MM.1S (cell line): ENCODE data around the gene TMEM51.

Experiments used
- DNase-seq: peaks from one replicate; pipeline ENCODE4 v3.0.0-alpha.2; 2015
- H2AFZ ChIP-seq: fragments of 300-600 bp; sonication (generic); 2 replicates; pipeline ENCODE4 v1.6.0; 2016; ENCODE audit warnings: antibody characterized with exemption, low read length
- H3F3A ChIP-seq: fragments of 300-600 bp; sonication (generic); 2 replicates; pipeline ENCODE4 v1.6.1; 2016; ENCODE audit warnings: mild to moderate bottlenecking, antibody characterized with exemption, low read length, moderate library complexity, mixed read lengths; ENCODE audit not compliant: insufficient read depth
- H3K27ac ChIP-seq: fragments of 300-600 bp; sonication (generic); 2 replicates; pipeline ENCODE4 v1.5.1; 2016; ENCODE audit warnings: mild to moderate bottlenecking, low read length
- H3K27me3 ChIP-seq: fragments of 300-600 bp; sonication (generic); replicated peaks from 2 replicates; pipeline ENCODE4 v1.6.0; 2016; ENCODE audit warnings: low read length; ENCODE audit not compliant: insufficient read depth
- H3K36me3 ChIP-seq: fragments of 300-600 bp; sonication (generic); replicated peaks from 2 replicates; pipeline ENCODE4 v1.6.1; 2016; ENCODE audit warnings: mild to moderate bottlenecking, low read length, mixed read lengths; ENCODE audit not compliant: insufficient read depth
- H3K4me1 ChIP-seq: fragments of 300-600 bp; sonication (generic); 2 replicates; pipeline ENCODE4 v1.6.1; 2016; ENCODE audit warnings: low read length, mixed read lengths
- H3K4me2 ChIP-seq: fragments of 300-600 bp; sonication (generic); 2 replicates; pipeline ENCODE4 v1.6.0; 2016; ENCODE audit warnings: low read depth, low read length
- H3K4me3 ChIP-seq: fragments of 300-600 bp; sonication (generic); 2 replicates; pipeline ENCODE4 v1.5.1; 2016; ENCODE audit warnings: low read length, mixed read lengths
- H3K79me2 ChIP-seq: fragments of 300-600 bp; sonication (generic); 2 replicates; pipeline ENCODE4 v1.6.1; 2016; ENCODE audit warnings: mixed run types, low read length, mixed read lengths
- H3K9ac ChIP-seq: fragments of 300-600 bp; sonication (generic); 2 replicates; pipeline ENCODE4 v1.6.1; 2016; ENCODE audit warnings: low read length, mixed read lengths
- H3K9me2 ChIP-seq: fragments of 300-600 bp; sonication (generic); replicated peaks from 2 replicates; pipeline ENCODE4 v1.6.1; 2016; ENCODE audit warnings: mild to moderate bottlenecking, low read length, mixed read lengths; ENCODE audit not compliant: insufficient read depth
- H3K9me3 ChIP-seq: fragments of 300-600 bp; sonication (generic); replicated peaks from 2 replicates; pipeline ENCODE4 v1.6.1; 2016; ENCODE audit warnings: mild to moderate bottlenecking, low read length, mixed read lengths; ENCODE audit not compliant: insufficient read depth
- H4K20me1 ChIP-seq: fragments of 300-600 bp; sonication (generic); 2 replicates; pipeline ENCODE4 v1.6.1; 2016; ENCODE audit warnings: mild to moderate bottlenecking, low read length, moderate library complexity, mixed read lengths; ENCODE audit not compliant: insufficient read depth
- EZH2 ChIP-seq: fragments of 300-600 bp; sonication (generic); optimal IDR thresholded peaks from 2 replicates; pipeline ENCODE3; 2017; ENCODE audit warnings: low read depth, mild to moderate bottlenecking, antibody characterized with exemption, low read length, mixed read lengths
- EZH2phosphoT487 ChIP-seq: fragments of 300-600 bp; sonication (generic); IDR thresholded peaks from 2 replicates; pipeline ENCODE4 v1.6.1; 2018; ENCODE audit warnings: antibody characterized with exemption, low read length
- TF ChIP-seq, protein P1 (sequence below): fragments of 300-600 bp; sonication (generic); IDR thresholded peaks from 2 replicates; pipeline ENCODE4 v1.5.1; 2016; ENCODE audit warnings: antibody characterized with exemption, low read length, mixed read lengths

The TMEM51 gene

DNA sequence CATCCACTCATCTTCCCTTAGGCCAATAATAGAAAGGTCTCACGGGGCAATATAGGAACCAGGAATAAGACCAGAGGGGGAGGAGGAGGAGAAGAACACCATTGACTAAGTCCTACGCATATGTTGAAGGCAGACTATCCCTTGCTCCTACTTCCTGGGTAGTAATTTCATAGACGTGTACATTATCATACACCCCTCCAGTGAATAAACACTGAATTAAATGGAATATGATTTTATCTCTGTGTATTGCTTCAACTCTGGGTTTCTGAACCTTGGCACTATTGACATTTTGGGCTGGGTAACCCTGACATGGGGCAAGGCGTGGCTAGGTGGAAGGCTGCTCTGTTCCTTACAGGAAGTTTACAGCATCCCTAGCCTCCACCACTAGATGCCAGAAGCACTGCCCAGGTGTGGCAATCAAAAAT is 76.2 kb downstream of the TMEM51 start:
- Histone ChIP-seq H3K9me2 (no peaks in the 10 kb centered on the region), H3F3A (peaks cover 8% of the 10 kb centered on the region), H3K4me2 (no peak overlapping the region), H3K4me1 (peaks cover 12% of the 10 kb centered on the region), H3K27ac (no peak overlapping the region), H3K9me3 (no peaks in the 10 kb centered on the region), H3K4me3 (no peak overlapping the region), H3K36me3 (no peaks in the 10 kb centered on the region), H3K9ac (no peak overlapping the region), H3K79me2 (no peaks in the 10 kb centered on the region), H3K27me3 (no peaks in the 10 kb centered on the region), H2AFZ (no peak overlapping the region), H4K20me1 (no peaks in the 10 kb centered on the region)
- no peak for DNase-seq
- TF ChIP-seq, protein P1, sequence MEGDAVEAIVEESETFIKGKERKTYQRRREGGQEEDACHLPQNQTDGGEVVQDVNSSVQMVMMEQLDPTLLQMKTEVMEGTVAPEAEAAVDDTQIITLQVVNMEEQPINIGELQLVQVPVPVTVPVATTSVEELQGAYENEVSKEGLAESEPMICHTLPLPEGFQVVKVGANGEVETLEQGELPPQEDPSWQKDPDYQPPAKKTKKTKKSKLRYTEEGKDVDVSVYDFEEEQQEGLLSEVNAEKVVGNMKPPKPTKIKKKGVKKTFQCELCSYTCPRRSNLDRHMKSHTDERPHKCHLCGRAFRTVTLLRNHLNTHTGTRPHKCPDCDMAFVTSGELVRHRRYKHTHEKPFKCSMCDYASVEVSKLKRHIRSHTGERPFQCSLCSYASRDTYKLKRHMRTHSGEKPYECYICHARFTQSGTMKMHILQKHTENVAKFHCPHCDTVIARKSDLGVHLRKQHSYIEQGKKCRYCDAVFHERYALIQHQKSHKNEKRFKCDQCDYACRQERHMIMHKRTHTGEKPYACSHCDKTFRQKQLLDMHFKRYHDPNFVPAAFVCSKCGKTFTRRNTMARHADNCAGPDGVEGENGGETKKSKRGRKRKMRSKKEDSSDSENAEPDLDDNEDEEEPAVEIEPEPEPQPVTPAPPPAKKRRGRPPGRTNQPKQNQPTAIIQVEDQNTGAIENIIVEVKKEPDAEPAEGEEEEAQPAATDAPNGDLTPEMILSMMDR, result no peak
- TF ChIP-seq EZH2phosphoT487, result no peak
- no peak for TF ChIP-seq EZH2

DNA sequence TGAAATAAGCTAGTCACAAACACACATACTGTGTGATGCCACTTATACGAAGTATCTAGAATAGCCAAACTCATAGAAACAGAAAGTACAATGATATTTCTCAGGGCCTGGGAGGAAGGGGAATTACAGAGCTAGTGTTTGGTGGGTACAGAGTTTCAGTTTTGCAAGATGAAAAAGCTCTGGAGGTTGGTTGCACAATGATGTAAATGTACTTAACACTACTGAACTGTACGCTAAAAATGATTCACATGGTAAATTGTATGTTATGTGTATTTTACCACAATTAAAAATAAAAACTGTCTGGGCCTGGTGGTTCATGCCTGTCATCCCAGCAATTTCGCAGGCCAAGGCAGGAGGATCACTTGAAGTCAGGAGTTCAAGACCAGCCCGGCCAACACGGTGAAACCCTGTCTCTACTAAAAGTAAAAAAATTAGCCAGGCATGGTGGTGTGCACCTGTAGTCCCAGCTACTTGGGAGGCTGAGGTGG is 78.2 kb downstream of the TMEM51 start:
- H3K36me3 ChIP-seq, result no peaks in the 10 kb centered on the region
- H3K4me3 ChIP-seq, result peak overlapping the region; percentile 19; the same call in 1 of the 2 replicates
- TF ChIP-seq, protein P1, result no peak
- no peak for TF ChIP-seq EZH2
- no peak for TF ChIP-seq EZH2phosphoT487
- H3K79me2 ChIP-seq, result no peaks in the 10 kb centered on the region
- peaks cover 12% of the 10 kb centered on the region for H3K4me1 ChIP-seq
- H3K27me3 ChIP-seq, result no peaks in the 10 kb centered on the region
- no peaks in the 10 kb centered on the region for H3K9me3 ChIP-seq
- peak; percentile 91 for DNase-seq
- H3K9me2 ChIP-seq, result no peaks in the 10 kb centered on the region
- peaks cover 8% of the 10 kb centered on the region for H3F3A ChIP-seq
- no peaks in the 10 kb centered on the region for H4K20me1 ChIP-seq
- H2AFZ ChIP-seq, result no peak overlapping the region
- peak overlapping the region; percentile 55; the same call in 1 of the 2 replicates for H3K27ac ChIP-seq
- H3K9ac ChIP-seq, result no peak overlapping the region
- peak overlapping the region; percentile 66 for H3K4me2 ChIP-seq

DNA sequence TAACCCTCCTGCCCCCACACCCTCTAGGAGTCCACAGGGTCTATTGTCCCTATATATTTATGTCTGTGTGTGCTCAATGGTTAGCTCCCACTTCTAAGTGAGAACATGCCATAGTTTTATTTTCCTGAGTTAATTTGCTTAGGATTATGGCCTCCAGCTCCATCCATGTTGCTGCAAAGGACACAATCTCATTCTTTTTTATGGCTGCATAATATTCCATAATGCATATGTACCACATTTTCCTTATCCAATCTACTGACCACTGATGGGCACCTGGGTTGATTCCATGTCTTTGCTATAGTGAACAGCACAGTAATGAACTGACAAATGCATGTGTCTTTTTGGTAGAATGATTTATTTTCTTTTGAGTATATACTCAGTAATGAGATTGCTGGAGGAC is 80.1 kb downstream of the TMEM51 start:
- TF ChIP-seq EZH2, result no peak
- TF ChIP-seq, protein P1, result no peak
- TF ChIP-seq EZH2phosphoT487, result no peak
- H3K9me3 ChIP-seq, result no peaks in the 10 kb centered on the region
- H3K9me2 ChIP-seq, result no peaks in the 10 kb centered on the region
- H2AFZ ChIP-seq, result no peak overlapping the region
- no peak overlapping the region for H3K4me2 ChIP-seq
- H3K27me3 ChIP-seq, result no peaks in the 10 kb centered on the region
- no peaks in the 10 kb centered on the region for H4K20me1 ChIP-seq
- no peak for DNase-seq
- peaks cover 8% of the 10 kb centered on the region for H3F3A ChIP-seq
- H3K36me3 ChIP-seq, result no peaks in the 10 kb centered on the region
- H3K79me2 ChIP-seq, result no peaks in the 10 kb centered on the region
- H3K4me1 ChIP-seq, result peaks cover 12% of the 10 kb centered on the region
- H3K9ac ChIP-seq, result no peak overlapping the region
- no peak overlapping the region for H3K4me3 ChIP-seq
- no peak overlapping the region for H3K27ac ChIP-seq
